Keratinocyte (primary cell): Measurements from ENCODE around the gene DCT. TPM values are rescaled to one million over a fixed set of nuclear protein-coding genes. Genes with fewer than 3 reads are reported as not detected.

Experiments
- DNase-seq: peaks from one replicate; pipeline ENCODE4 v3.0.0-alpha.2; 2011; ENCODE audit warnings: low read depth, missing footprints, low spot score
- FAIRE-seq: peaks from 2 replicates; lab custom pipeline; 2011; peaks lifted over from hg19 to GRCh38; lab: Jason Lieb, UNC
- H2AFZ ChIP-seq: 2 replicates; pipeline ENCODE4 v1.6.0; 2012; ENCODE audit warnings: low read length, control low read depth, inconsistent platforms; ENCODE audit not compliant: control insufficient read depth
- H3K27ac ChIP-seq: 2 replicates; pipeline ENCODE4 v1.5.1; 2011; ENCODE audit warnings: low read length; ENCODE audit not compliant: control insufficient read depth, insufficient read depth
- H3K27me3 ChIP-seq: 3 replicates; pipeline ENCODE4 v1.6.0; 2011; ENCODE audit warnings: low read length; ENCODE audit not compliant: control insufficient read depth, insufficient read depth; ENCODE audit errors: extremely low read depth
- H3K36me3 ChIP-seq, 2 experiments: 2 replicates in 1 of 2; 3 replicates in 1 of 2; pipeline ENCODE4 v1.5.1; 2011; ENCODE audit warnings: low read length in 2 of 2, mild to moderate bottlenecking in 1 of 2; ENCODE audit not compliant: control insufficient read depth in 2 of 2, insufficient read depth in 2 of 2; ENCODE audit errors: extremely low read depth in 1 of 2
- H3K4me1 ChIP-seq: 3 replicates; pipeline ENCODE4 v1.5.1; 2011; ENCODE audit warnings: low read length; ENCODE audit not compliant: control insufficient read depth, insufficient read depth; ENCODE audit errors: extremely low read depth
- H3K4me2 ChIP-seq: 3 replicates; pipeline ENCODE4 v1.6.0; 2011; ENCODE audit warnings: low read depth, low read length; ENCODE audit not compliant: control insufficient read depth, insufficient read depth; ENCODE audit errors: extremely low read depth
- H3K4me3 ChIP-seq, 3 experiments: fragments of 200-600 bp in 1 of 3; sonication (generic) in 1 of 3; 2 replicates in 2 of 3; 3 replicates in 1 of 3; pipeline ENCODE4 v1.5.1; 2011 to 2016; ENCODE audit warnings: low read length in 3 of 3, mild to moderate bottlenecking in 3 of 3, control low read depth in 2 of 3, inconsistent platforms in 1 of 3, low read depth in 1 of 3, mixed read lengths in 1 of 3, mixed run types in 1 of 3, moderate library complexity in 1 of 3; ENCODE audit not compliant: control insufficient read depth in 2 of 3, insufficient read depth in 2 of 3; ENCODE audit errors: extremely low read depth in 1 of 3
- H3K79me2 ChIP-seq: 2 replicates; pipeline ENCODE4 v1.6.0; 2012; ENCODE audit warnings: low read length; ENCODE audit not compliant: control insufficient read depth, insufficient read depth
- H3K9ac ChIP-seq: 3 replicates; pipeline ENCODE4 v1.6.0; 2011; ENCODE audit warnings: low read length; ENCODE audit not compliant: control insufficient read depth, insufficient read depth; ENCODE audit errors: extremely low read depth
- H3K9me1 ChIP-seq: 3 replicates; pipeline ENCODE4 v1.6.0; 2011; ENCODE audit warnings: low read length; ENCODE audit not compliant: control insufficient read depth, insufficient read depth; ENCODE audit errors: extremely low read depth
- H3K9me3 ChIP-seq: 2 replicates; pipeline ENCODE4 v1.5.1; 2012; ENCODE audit warnings: low read depth, low read length; ENCODE audit not compliant: control insufficient read depth
- H4K20me1 ChIP-seq: 3 replicates; pipeline ENCODE4 v1.6.0; 2011; ENCODE audit warnings: low read length; ENCODE audit not compliant: control insufficient read depth, insufficient read depth; ENCODE audit errors: extremely low read depth
- EZH2 ChIP-seq: IDR thresholded peaks from one replicate; pipeline ENCODE4 v1.6.1; 2012; ENCODE audit warnings: inconsistent platforms, mild to moderate bottlenecking, low read length, moderate library complexity
- dilution Hi-C: fragments of 300-500 bp; cut with MboI; formaldehyde crosslinking; loops from one replicate; pipeline ENCODE4 v1.7.0; 2020; ENCODE audit warnings: low sequenced_read_pairs; ENCODE audit not compliant: extremely low pct_ligation_motif_present
- polyA plus RNA-seq, 5 experiments: library from polyadenylated mRNA; depleted of rRNA in 3 of 5; stranded (reverse) in 3 of 5; stranded (forward) in 1 of 5; unstranded in 1 of 5; fragments of >200 nt; gene quantifications; 1 replicate in 1 of 5; 2 replicates in 3 of 5; 3 replicates in 1 of 5; pipeline versions ENCODE4 v1.2.1 to v1.2.3, GENCODE V29; 2011 to 2012; ENCODE audit warnings: missing spikeins in 2 of 5, low read depth in 1 of 5, low replicate concordance in 1 of 5
- TF ChIP-seq, protein P1 (sequence below), 3 experiments: IDR thresholded peaks in 1 of 3; conservative IDR thresholded peaks in 1 of 3; optimal IDR thresholded peaks in 1 of 3; 2 replicates in 2 of 3; 3 replicates in 1 of 3; pipeline versions ENCODE3 to v1.5.1; 2011; ENCODE audit warnings: low read length in 3 of 3, mild to moderate bottlenecking in 3 of 3, moderate library complexity in 2 of 3, control low read depth in 1 of 3, inconsistent platforms in 1 of 3; ENCODE audit not compliant: insufficient read depth in 2 of 3; ENCODE audit errors: extremely low read depth in 1 of 3

Gene DCT
- polyA plus RNA-seq, 1 donor (not counting 4 experiments of a cell fraction or from before 2014, with no cell fraction given): 0.04 TPM

DNA sequence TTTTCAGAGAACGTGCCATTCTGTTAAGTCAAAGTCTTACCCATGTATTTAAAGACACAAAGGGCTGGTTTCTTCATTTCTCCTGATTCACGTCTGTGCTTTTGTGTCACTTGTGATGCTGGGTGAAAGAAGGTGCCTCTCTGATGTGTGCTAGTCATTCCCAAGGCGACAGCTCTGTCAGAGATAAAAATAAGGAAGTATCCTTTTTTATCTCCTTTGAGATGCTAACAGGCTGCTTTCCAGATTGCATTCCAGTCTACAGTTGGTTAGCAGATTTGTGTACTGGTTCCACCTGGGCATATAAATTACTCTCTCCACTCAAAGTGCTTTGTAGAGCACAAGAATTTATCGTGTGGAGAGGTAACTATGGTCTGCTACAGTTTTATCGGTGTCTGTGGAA, 33.5 kb upstream of the DCT start:
- H3K9ac ChIP-seq: no peak overlapping the region
- no peak overlapping the region for H2AFZ ChIP-seq
- dilution Hi-C loops: no loop called here
- H3K9me1 ChIP-seq: no peaks in the 10 kb centered on the region
- H3K4me2 ChIP-seq: no peak overlapping the region
- no peaks in the 10 kb centered on the region for H3K79me2 ChIP-seq
- no peak for TF ChIP-seq EZH2
- TF ChIP-seq, protein P1, sequence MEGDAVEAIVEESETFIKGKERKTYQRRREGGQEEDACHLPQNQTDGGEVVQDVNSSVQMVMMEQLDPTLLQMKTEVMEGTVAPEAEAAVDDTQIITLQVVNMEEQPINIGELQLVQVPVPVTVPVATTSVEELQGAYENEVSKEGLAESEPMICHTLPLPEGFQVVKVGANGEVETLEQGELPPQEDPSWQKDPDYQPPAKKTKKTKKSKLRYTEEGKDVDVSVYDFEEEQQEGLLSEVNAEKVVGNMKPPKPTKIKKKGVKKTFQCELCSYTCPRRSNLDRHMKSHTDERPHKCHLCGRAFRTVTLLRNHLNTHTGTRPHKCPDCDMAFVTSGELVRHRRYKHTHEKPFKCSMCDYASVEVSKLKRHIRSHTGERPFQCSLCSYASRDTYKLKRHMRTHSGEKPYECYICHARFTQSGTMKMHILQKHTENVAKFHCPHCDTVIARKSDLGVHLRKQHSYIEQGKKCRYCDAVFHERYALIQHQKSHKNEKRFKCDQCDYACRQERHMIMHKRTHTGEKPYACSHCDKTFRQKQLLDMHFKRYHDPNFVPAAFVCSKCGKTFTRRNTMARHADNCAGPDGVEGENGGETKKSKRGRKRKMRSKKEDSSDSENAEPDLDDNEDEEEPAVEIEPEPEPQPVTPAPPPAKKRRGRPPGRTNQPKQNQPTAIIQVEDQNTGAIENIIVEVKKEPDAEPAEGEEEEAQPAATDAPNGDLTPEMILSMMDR (optimal IDR thresholded peaks at IDR 0.05 in 1 of 3, IDR thresholded peaks at IDR 0.05 in 1 of 3, conservative IDR thresholded peaks at IDR 0.05 in 1 of 3; ENCODE audit: extremely low read depth in 1 of 3, insufficient read depth in 2 of 3, low read length in 3 of 3): no peak
- no peaks in the 10 kb centered on the region for H4K20me1 ChIP-seq
- no peaks in the 10 kb centered on the region for H3K4me1 ChIP-seq
- FAIRE-seq (no peak), DNase-seq (no peak)
- no peak overlapping the region for H3K27ac ChIP-seq
- H3K27me3 ChIP-seq: no peaks in the 10 kb centered on the region
- no peak overlapping the region for H3K4me3 ChIP-seq
- H3K9me3 ChIP-seq: no peaks in the 10 kb centered on the region
- H3K36me3 ChIP-seq: no peaks in the 10 kb centered on the region

DNA sequence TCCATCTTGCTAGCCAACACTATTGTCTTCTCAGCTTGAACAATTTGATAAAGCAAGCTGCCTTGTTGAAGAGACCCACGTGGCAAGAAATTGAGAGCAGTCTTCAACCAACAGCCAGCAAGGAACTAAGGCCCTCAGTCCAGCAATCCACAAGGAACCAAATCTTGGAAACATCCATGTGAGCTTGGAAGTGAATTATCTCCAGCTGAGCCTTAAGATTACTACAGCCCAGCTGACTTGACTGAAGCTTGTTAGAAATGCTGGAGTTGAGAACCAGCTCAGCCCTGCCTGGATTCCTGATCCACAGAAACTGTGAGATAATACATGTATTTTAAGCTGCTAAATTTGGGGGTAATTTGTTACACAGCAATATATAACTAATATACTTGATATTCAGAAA, 26.2 kb upstream of the DCT start:
- dilution Hi-C loops: no loop called here
- H3K9me3 ChIP-seq: no peaks in the 10 kb centered on the region
- no peaks in the 10 kb centered on the region for H3K27me3 ChIP-seq

More for the DNA sequence above, 26.2 kb upstream of the DCT start:
- Histone ChIP-seq H2AFZ (no peak overlapping the region), H3K9ac (no peak overlapping the region), H3K27ac (no peak overlapping the region), H3K36me3 (no peaks in the 10 kb centered on the region), H3K4me3 (no peak overlapping the region), H3K4me1 (no peaks in the 10 kb centered on the region), H3K4me2 (no peak overlapping the region), H3K79me2 (no peaks in the 10 kb centered on the region), H4K20me1 (no peaks in the 10 kb centered on the region), H3K9me1 (no peaks in the 10 kb centered on the region)
- DNase-seq (no peak), FAIRE-seq (no peak)
- TF ChIP-seq, protein P1 (optimal IDR thresholded peaks at IDR 0.05 in 1 of 3, IDR thresholded peaks at IDR 0.05 in 1 of 3, conservative IDR thresholded peaks at IDR 0.05 in 1 of 3; ENCODE audit: extremely low read depth in 1 of 3, insufficient read depth in 2 of 3, low read length in 3 of 3): no peak
- TF ChIP-seq EZH2: no peak
